AG09309 (cell line): ENCODE results near the gene BLZF1.

ENCODE experiments used
- DNase-seq: peaks from one replicate; pipeline ENCODE4 v3.0.0-alpha.2; 2010; ENCODE audit warnings: low read depth
- H3K4me3 ChIP-seq: 2 replicates; pipeline ENCODE4 v1.5.1; 2011; ENCODE audit warnings: mild to moderate bottlenecking, low read depth, low read length, moderate library complexity; ENCODE audit not compliant: control insufficient read depth
- CTCF ChIP-seq: IDR thresholded peaks from 2 replicates; pipeline ENCODE4 v1.5.1; 2011; ENCODE audit warnings: mild to moderate bottlenecking, low read depth, low read length, inconsistent platforms; ENCODE audit not compliant: insufficient read depth, control insufficient read depth; ENCODE audit errors: missing control alignments

The BLZF1 gene

GRCh38 chr1:169367686-169368405 lies at the start of gene BLZF1, which contains the start of gene NME7:
Gene BLZF1, plus strand, starts transcription at chr1:169368195. Its CDS starts 1,328 bp downstream, at chr1:169369523.
Gene NME7, minus strand, starts transcription at chr1:169367797. Its CDS starts 87 bp downstream, at chr1:169367710.
- H3K4me3 ChIP-seq: peak within 1 kb of the TSS; percentile 89
- peak; percentile 84 for DNase-seq
- TF ChIP-seq CTCF: no peak

GRCh38 chr1:169318536-169319244 lies 49.3 kb upstream of the BLZF1 start:
- TF ChIP-seq CTCF: no peak
- no peak for DNase-seq
- no peak overlapping the region for H3K4me3 ChIP-seq

GRCh38 chr1:169321539-169321938 lies 46.5 kb upstream of the BLZF1 start:
- TF ChIP-seq CTCF: no peak
- no peak overlapping the region for H3K4me3 ChIP-seq
- peak; percentile 7 for DNase-seq

- H3K4me3 ChIP-seq: no peak overlapping the region
- DNase-seq: no peak
- no peak for TF ChIP-seq CTCF
Measured at GRCh38 chr1:169322138-169322537, 45.9 kb upstream of the BLZF1 start.

- DNase-seq: no peak
- no peak overlapping the region for H3K4me3 ChIP-seq
- no peak for TF ChIP-seq CTCF
Measured at GRCh38 chr1:169325117-169325516, 42.9 kb upstream of the BLZF1 start.

- no peak for TF ChIP-seq CTCF
- DNase-seq: no peak
- H3K4me3 ChIP-seq: no peak overlapping the region
Measured at GRCh38 chr1:169326261-169326955, 41.6 kb upstream of the BLZF1 start.
